Activated CD8-positive, alpha-beta T cell treated with anti-CD3 and anti-CD28 coated beads, Interleukin-2, amount 10 ng/mL, durations not matched to agents 7 days and 5 days (primary cell): ENCODE data around the gene OR52W1. TPM values are rescaled to one million over a fixed set of nuclear protein-coding genes. Genes with fewer than 3 reads are reported as not detected.
A peak's percentile ranks its signal among the peaks of the same experiment; 100 is the strongest.

Experiments used
- ATAC-seq: fragments of 150-1000 bp; cut with Tn5 transposase; one replicate; pipeline ENCODE4 v1.10.0; 2021; ENCODE audit warnings: moderate library complexity
- CTCF ChIA-PET: fragments of 350-600 bp; sonication (Branson Sonifier 250); formaldehyde crosslinking; loops from one replicate; lab custom pipeline; 2021; ENCODE audit warnings: antibody characterized with exemption; lab: Charles Lee
- POLR2A ChIA-PET: fragments of 350-600 bp; sonication (Branson Sonifier 250); formaldehyde crosslinking; loops from one replicate; lab custom pipeline; 2021; ENCODE audit warnings: antibody characterized with exemption; lab: Charles Lee
- DNase-seq: peaks from one replicate; pipeline ENCODE4 v3.0.0-alpha.2; 2020
- H3K27ac Mint-ChIP-seq: one replicate; pipeline ENCODE4 v1.8.0; 2021; ENCODE audit warnings: mild to moderate bottlenecking, mixed read lengths
- H3K27me3 Mint-ChIP-seq: one replicate; pipeline ENCODE4 v1.8.0; 2021; ENCODE audit warnings: low read depth, mixed read lengths
- H3K36me3 Mint-ChIP-seq: one replicate; pipeline ENCODE4 v1.8.0; 2021; ENCODE audit warnings: low read depth, mixed read lengths
- H3K4me1 Mint-ChIP-seq: one replicate; pipeline ENCODE4 v1.8.0; 2021; ENCODE audit warnings: low read depth, mixed read lengths
- H3K4me3 Mint-ChIP-seq: one replicate; pipeline ENCODE4 v1.8.0; 2021; ENCODE audit warnings: mild to moderate bottlenecking, mixed read lengths
- H3K9me3 Mint-ChIP-seq: one replicate; pipeline ENCODE4 v1.8.0; 2022; ENCODE audit warnings: mixed read lengths; ENCODE audit not compliant: insufficient read depth
- total RNA-seq, 2 experiments: library from RNA; stranded (reverse); gene quantifications; one replicate each; pipeline ENCODE4 v1.2.3, GENCODE V29; 2021

OR52W1 gene
- total RNA-seq, 2 experiments from 2014 or later, result not detected

- Mint-ChIP-seq H3K27ac (peak overlapping the region; percentile 1), H3K9me3 (no peaks in the 10 kb centered on the region), H3K4me3 (no peak overlapping the region), H3K4me1 (peaks cover 11% of the 10 kb centered on the region), H3K36me3 (peaks cover 49% of the 10 kb centered on the region), H3K27me3 (no peaks in the 10 kb centered on the region)
- CTCF ChIA-PET, result no interaction called here
- POLR2A ChIA-PET, result no interaction called here
- no peak for DNase-seq
- ATAC-seq, result no peak
Measured at GRCh38 chr11:6219359-6219758, 20.3 kb downstream of the OR52W1 start.

GRCh38 chr11:6223854-6224253, 24.8 kb downstream of the OR52W1 start:
- Mint-ChIP-seq H3K9me3 (no peaks in the 10 kb centered on the region), H3K4me3 (no peak overlapping the region), H3K4me1 (peaks cover 23% of the 10 kb centered on the region), H3K36me3 (peaks cover 37% of the 10 kb centered on the region), H3K27ac (no peak overlapping the region), H3K27me3 (no peaks in the 10 kb centered on the region)
- DNase-seq (no peak), ATAC-seq (no peak)
- ChIA-PET POLR2A (no interaction called here), CTCF (no interaction called here)

- Mint-ChIP-seq H3K27ac (no peak overlapping the region), H3K9me3 (no peaks in the 10 kb centered on the region), H3K36me3 (peaks cover 38% of the 10 kb centered on the region), H3K4me3 (no peak overlapping the region), H3K4me1 (peaks cover 23% of the 10 kb centered on the region), H3K27me3 (no peaks in the 10 kb centered on the region)
- ChIA-PET CTCF (no interaction called here), POLR2A (no interaction called here)
- DNase-seq (no peak), ATAC-seq (no peak)
Measured at GRCh38 chr11:6224421-6224820, 25.4 kb downstream of the OR52W1 start.

- ChIA-PET CTCF (interaction anchor here (0.9 to 1.1 kb wide), 2 partner anchors 27 kb away, joined by 4 read pairs; no protein-coding TSS in a partner anchor), POLR2A (no interaction called here)
- H3K9me3 Mint-ChIP-seq, result no peaks in the 10 kb centered on the region
- DNase-seq (no peak), ATAC-seq (no peak)
- peaks cover 38% of the 10 kb centered on the region for H3K36me3 Mint-ChIP-seq
- H3K4me3 Mint-ChIP-seq, result no peak overlapping the region
- peaks cover 23% of the 10 kb centered on the region for H3K4me1 Mint-ChIP-seq
- no peak overlapping the region for H3K27ac Mint-ChIP-seq
- H3K27me3 Mint-ChIP-seq, result no peaks in the 10 kb centered on the region
Measured at GRCh38 chr11:6225024-6225423, 26.0 kb downstream of the OR52W1 start.

GRCh38 chr11:6225896-6226295, 26.9 kb downstream of the OR52W1 start:
- peaks cover 31% of the 10 kb centered on the region for H3K4me1 Mint-ChIP-seq
- H3K27me3 Mint-ChIP-seq, result no peaks in the 10 kb centered on the region
- H3K27ac Mint-ChIP-seq, result no peak overlapping the region
- DNase-seq (no peak), ATAC-seq (no peak)
- H3K36me3 Mint-ChIP-seq, result peaks cover 33% of the 10 kb centered on the region
- CTCF ChIA-PET, result interaction anchor here (0.9 to 1.3 kb wide), 3 partner anchors 25 to 28 kb away, joined by 4 read pairs; no protein-coding TSS in a partner anchor
- POLR2A ChIA-PET, result no interaction called here
- no peaks in the 10 kb centered on the region for H3K9me3 Mint-ChIP-seq
- no peak overlapping the region for H3K4me3 Mint-ChIP-seq

- H3K4me1 Mint-ChIP-seq, result peaks cover 38% of the 10 kb centered on the region
- ATAC-seq, result no peak
- no peak overlapping the region for H3K27ac Mint-ChIP-seq
- peaks cover 20% of the 10 kb centered on the region for H3K36me3 Mint-ChIP-seq
- DNase-seq, result no peak
- no peaks in the 10 kb centered on the region for H3K27me3 Mint-ChIP-seq
- CTCF ChIA-PET, result no interaction called here
- H3K9me3 Mint-ChIP-seq, result no peaks in the 10 kb centered on the region
- H3K4me3 Mint-ChIP-seq, result no peak overlapping the region
- POLR2A ChIA-PET, result interaction anchor here (0.6 kb wide), 1 partner anchor 507 kb away, joined by 3 read pairs; no protein-coding TSS in a partner anchor
Measured at GRCh38 chr11:6228520-6228919, 29.5 kb downstream of the OR52W1 start.

GRCh38 chr11:6229911-6230310, 30.9 kb downstream of the OR52W1 start:
- DNase-seq, result peak; percentile 62
- H3K27ac Mint-ChIP-seq, result peak overlapping the region; percentile 63
- peaks cover 17% of the 10 kb centered on the region for H3K36me3 Mint-ChIP-seq
- ChIA-PET POLR2A (interaction anchor here (1.3 kb wide), 1 partner anchor 34 kb away, joined by 5 read pairs; no protein-coding TSS in a partner anchor), CTCF (interaction anchor here (1.2 kb wide), 1 partner anchor 21 kb away, joined by 5 read pairs; no protein-coding TSS in a partner anchor)
- H3K4me3 Mint-ChIP-seq, result peak overlapping the region; percentile 52
- ATAC-seq, result no peak
- no peaks in the 10 kb centered on the region for H3K9me3 Mint-ChIP-seq
- H3K27me3 Mint-ChIP-seq, result no peaks in the 10 kb centered on the region
- H3K4me1 Mint-ChIP-seq, result peaks cover 45% of the 10 kb centered on the region

- CTCF ChIA-PET, result interaction anchor here (0.6 to 3.0 kb wide), 2 partner anchors 19 to 131 kb away, joined by 3 to 13 read pairs; no protein-coding TSS in a partner anchor
Measured at GRCh38 chr11:6232899-6233298, 33.9 kb downstream of the OR52W1 start.

GRCh38 chr11:6233984-6234386, 35.0 kb downstream of the OR52W1 start:
- peak overlapping the region; percentile 95 for H3K27ac Mint-ChIP-seq
- DNase-seq, result no peak
- H3K4me3 Mint-ChIP-seq, result peak overlapping the region; percentile 98
- ChIA-PET CTCF (interaction anchor here (0.9 to 3.0 kb wide), 4 partner anchors 17 to 145 kb away, joined by 3 to 13 read pairs (median 3); no protein-coding TSS in a partner anchor), POLR2A (interaction anchor here (1.0 kb wide), 1 partner anchor 37 kb away, joined by 4 read pairs; no protein-coding TSS in a partner anchor)
- peaks cover 11% of the 10 kb centered on the region for H3K36me3 Mint-ChIP-seq
- no peaks in the 10 kb centered on the region for H3K9me3 Mint-ChIP-seq
- peaks cover 36% of the 10 kb centered on the region for H3K4me1 Mint-ChIP-seq
- ATAC-seq, result peak; percentile 1
- H3K27me3 Mint-ChIP-seq, result no peaks in the 10 kb centered on the region

More at GRCh38 chr11:6232899-6233298, 33.9 kb downstream of the OR52W1 start:
- Mint-ChIP-seq H3K4me1 (peaks cover 38% of the 10 kb centered on the region), H3K27me3 (no peaks in the 10 kb centered on the region), H3K27ac (no peak overlapping the region), H3K36me3 (peaks cover 12% of the 10 kb centered on the region), H3K9me3 (no peaks in the 10 kb centered on the region), H3K4me3 (peak overlapping the region; percentile 31)
- ATAC-seq, result no peak
- no peak for DNase-seq
- POLR2A ChIA-PET, result no interaction called here

GRCh38 chr11:6234387-6235107, 35.5 kb downstream of the OR52W1 start, which contains the start of gene FHIP1B:
TSS of gene FHIP1B (minus strand) at chr11:6234636. CDS start at chr11:6224516, 10,120 bp downstream.
- H3K9me3 Mint-ChIP-seq, result no peaks in the 10 kb centered on the region
- CTCF ChIA-PET, result interaction anchor here (0.9 to 3.0 kb wide), 6 partner anchors 17 to 144 kb away, joined by 3 to 13 read pairs (median 3); no protein-coding TSS in a partner anchor
- peaks cover 6% of the 10 kb centered on the region for H3K36me3 Mint-ChIP-seq
- ATAC-seq (peak; percentile 96), DNase-seq (peak; percentile 100)
- POLR2A ChIA-PET, result interaction anchor here (0.6 to 1.4 kb wide), 3 partner anchors 12 to 38 kb away, joined by 3 to 5 read pairs (median 4); partner anchors contain the start of gene C11orf42
- H3K4me1 Mint-ChIP-seq, result peaks cover 32% of the 10 kb centered on the region
- peak within 1 kb of the TSS; percentile 95 for H3K27ac Mint-ChIP-seq
- no peaks in the 10 kb centered on the region for H3K27me3 Mint-ChIP-seq
- peak within 1 kb of the TSS; percentile 98 for H3K4me3 Mint-ChIP-seq

GRCh38 chr11:6237266-6237665, 38.2 kb downstream of the OR52W1 start:
- Mint-ChIP-seq H3K27ac (no peak overlapping the region), H3K27me3 (no peaks in the 10 kb centered on the region), H3K4me1 (peaks cover 16% of the 10 kb centered on the region), H3K9me3 (no peaks in the 10 kb centered on the region), H3K36me3 (peaks cover 2% of the 10 kb centered on the region), H3K4me3 (no peak overlapping the region)
- CTCF ChIA-PET, result interaction anchor here (0.7 to 3.4 kb wide), 3 partner anchors 14 to 142 kb away, joined by 3 to 31 read pairs (median 4); no protein-coding TSS in a partner anchor
- ATAC-seq, result no peak
- no peak for DNase-seq
- POLR2A ChIA-PET, result no interaction called here
